Panc1 (cell line): Measurements from ENCODE around the gene KAZN. TPM values are rescaled to one million over a fixed set of nuclear protein-coding genes. Genes with fewer than 3 reads are reported as not detected.

ENCODE experiments used
- ATAC-seq: fragments of 200-7000 bp; cut with Tn5 transposase; 2 replicates; pipeline ENCODE4 v1.9.1; 2020; ENCODE audit warnings: mild to moderate bottlenecking, moderate library complexity
- BruUV-seq: library from RNA; stranded (reverse); fragments of 400-500 nt; replicated peaks from 2 replicates; lab custom pipeline; 2021; lab: Mats Ljungman, UMichigan
- CTCF ChIA-PET: fragments of 300-600 bp; sonication (Branson Sonifier 250); formaldehyde crosslinking; loops from one replicate; lab custom pipeline; 2022; ENCODE audit warnings: antibody characterized with exemption; lab: Charles Lee
- POLR2A ChIA-PET: fragments of 300-600 bp; sonication (Branson Sonifier 250); formaldehyde crosslinking; loops from one replicate; lab custom pipeline; 2022; ENCODE audit warnings: antibody characterized with exemption; lab: Charles Lee
- DNase-seq: peaks from one replicate; pipeline ENCODE4 v3.0.0-alpha.2; 2010; ENCODE audit warnings: low read depth, low spot score
- H3K27ac ChIP-seq: 2 replicates; pipeline ENCODE4 v1.5.1; 2011; ENCODE audit warnings: mild to moderate bottlenecking, low read length, inconsistent platforms
- H3K27me3 ChIP-seq: fragments of 200-500 bp; sonication (Bioruptor generic); 2 replicates; pipeline ENCODE4 v1.6.0; 2014; ENCODE audit warnings: low read length, inconsistent platforms; ENCODE audit not compliant: control insufficient read depth, insufficient read depth
- H3K36me3 ChIP-seq: fragments of 200-500 bp; sonication (Bioruptor generic); 2 replicates; pipeline ENCODE4 v1.5.1; 2014; ENCODE audit warnings: inconsistent platforms, mild to moderate bottlenecking, low read length, moderate library complexity; ENCODE audit not compliant: control insufficient read depth, insufficient read depth
- H3K4me1 ChIP-seq: 2 replicates; pipeline ENCODE4 v1.5.1; 2011; ENCODE audit warnings: inconsistent platforms, mild to moderate bottlenecking, low read length, moderate library complexity; ENCODE audit not compliant: control insufficient read depth, insufficient read depth
- H3K4me3 ChIP-seq, 2 experiments: 2 replicates each; pipeline ENCODE4 v1.5.1; 2011 to 2012; ENCODE audit warnings: low read depth in 2 of 2, low read length in 2 of 2, mild to moderate bottlenecking in 2 of 2, inconsistent platforms in 1 of 2, moderate library complexity in 1 of 2
- H3K9me3 ChIP-seq: fragments of 200-500 bp; sonication (Bioruptor generic); 2 replicates; pipeline ENCODE4 v1.5.1; 2014; ENCODE audit warnings: low read depth, mild to moderate bottlenecking, inconsistent platforms, low read length, moderate library complexity; ENCODE audit not compliant: control insufficient read depth, insufficient read depth
- POLR2AphosphoS5 ChIP-seq: IDR thresholded peaks from 2 replicates; pipeline ENCODE4 v1.6.1; 2012; ENCODE audit warnings: mild to moderate bottlenecking, low read depth, low read length, moderate library complexity
- SIN3A ChIP-seq: IDR thresholded peaks from 2 replicates; pipeline ENCODE4 v1.6.1; 2012; ENCODE audit warnings: low read depth, mild to moderate bottlenecking, low read length, moderate library complexity, borderline replicate concordance; ENCODE audit not compliant: insufficient read depth
- TCF7L2 ChIP-seq: IDR thresholded peaks from 2 replicates; pipeline ENCODE4 v1.6.1; 2011; ENCODE audit warnings: mild to moderate bottlenecking, low read depth, low read length, inconsistent platforms
- in situ Hi-C: cut with HindIII; loops from 2 replicates; pipeline ENCODE4 v1.10.0; 2016; ENCODE audit warnings: low sequenced_read_pairs, low pct_unique_long_range_greater_than_20kb
- intact Hi-C: fragments of 100-400 bp; cut with micrococcal nuclease; formaldehyde crosslinking; loops from one replicate; pipeline ENCODE4 v1.10.0; 2022; ENCODE audit not compliant: unreplicated experiment
- total RNA-seq: library from RNA; stranded (reverse); gene quantifications from one replicate; pipeline ENCODE4 v1.2.1, GENCODE V29; 2021; ENCODE audit not compliant: unreplicated experiment
- TF ChIP-seq, protein P1 (sequence below), 2 experiments: IDR thresholded peaks; 2 replicates each; pipeline ENCODE4 v1.6.1; 2011 to 2012; ENCODE audit warnings: low read depth in 2 of 2, control low read depth in 1 of 2, low read length in 1 of 2, mild to moderate bottlenecking in 1 of 2, moderate library complexity in 1 of 2; ENCODE audit not compliant: insufficient read depth in 1 of 2
- TF ChIP-seq, protein P2 (sequence below): fragments of 450-650 bp; IDR thresholded peaks from 2 replicates; pipeline ENCODE4 v1.5.1; 2017; ENCODE audit warnings: mild to moderate bottlenecking

The KAZN gene
- total RNA-seq, 1 experiment from 2014 or later = 6.6 TPM

DNA sequence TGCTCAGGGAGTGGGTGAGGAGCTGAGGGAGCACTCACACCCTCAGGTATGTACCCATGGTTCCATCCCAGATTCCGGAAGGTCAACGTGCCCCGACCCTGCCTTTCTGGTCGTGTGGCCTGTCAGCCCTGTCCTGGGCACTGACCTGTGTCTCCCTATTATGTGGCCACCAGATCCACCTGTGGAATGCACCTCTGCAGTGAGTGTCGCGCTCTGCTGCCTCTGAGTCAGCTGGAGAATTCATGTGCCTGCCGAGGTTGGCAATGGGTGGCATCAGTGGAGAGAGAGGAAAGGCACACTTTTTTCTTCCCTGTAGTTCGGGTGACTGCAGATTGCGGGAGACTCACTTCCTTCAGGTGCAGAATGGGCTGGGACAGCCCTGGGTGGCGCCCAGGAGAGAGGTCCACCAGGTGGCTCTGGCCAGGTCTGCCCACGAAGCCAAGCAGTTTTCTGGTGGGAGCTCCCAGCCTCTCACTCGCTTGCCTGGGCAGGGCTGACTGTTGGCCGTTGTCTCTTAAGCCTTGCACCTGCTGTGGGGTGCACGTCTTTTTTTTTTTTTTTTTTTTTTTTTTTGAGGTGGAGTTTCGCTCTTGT lies 378.9 kb downstream of the KAZN start:
- in situ Hi-C loops = no loop called here
- ChIA-PET POLR2A (interaction anchor here (0.6 to 0.7 kb wide), 2 partner anchors 11 to 56 kb away, joined by 3 to 7 read pairs; no protein-coding TSS in a partner anchor), CTCF (no interaction called here)
- Histone ChIP-seq H3K9me3 (peaks cover 5% of the 10 kb centered on the region; the same call in 1 of the 2 replicates), H3K27me3 (no peaks in the 10 kb centered on the region), H3K4me3 (no peak overlapping the region), H3K36me3 (no peaks in the 10 kb centered on the region), H3K4me1 (peaks cover 3% of the 10 kb centered on the region; the same call in 1 of the 2 replicates), H3K27ac (no peak overlapping the region)
- TF ChIP-seq, protein P1, sequence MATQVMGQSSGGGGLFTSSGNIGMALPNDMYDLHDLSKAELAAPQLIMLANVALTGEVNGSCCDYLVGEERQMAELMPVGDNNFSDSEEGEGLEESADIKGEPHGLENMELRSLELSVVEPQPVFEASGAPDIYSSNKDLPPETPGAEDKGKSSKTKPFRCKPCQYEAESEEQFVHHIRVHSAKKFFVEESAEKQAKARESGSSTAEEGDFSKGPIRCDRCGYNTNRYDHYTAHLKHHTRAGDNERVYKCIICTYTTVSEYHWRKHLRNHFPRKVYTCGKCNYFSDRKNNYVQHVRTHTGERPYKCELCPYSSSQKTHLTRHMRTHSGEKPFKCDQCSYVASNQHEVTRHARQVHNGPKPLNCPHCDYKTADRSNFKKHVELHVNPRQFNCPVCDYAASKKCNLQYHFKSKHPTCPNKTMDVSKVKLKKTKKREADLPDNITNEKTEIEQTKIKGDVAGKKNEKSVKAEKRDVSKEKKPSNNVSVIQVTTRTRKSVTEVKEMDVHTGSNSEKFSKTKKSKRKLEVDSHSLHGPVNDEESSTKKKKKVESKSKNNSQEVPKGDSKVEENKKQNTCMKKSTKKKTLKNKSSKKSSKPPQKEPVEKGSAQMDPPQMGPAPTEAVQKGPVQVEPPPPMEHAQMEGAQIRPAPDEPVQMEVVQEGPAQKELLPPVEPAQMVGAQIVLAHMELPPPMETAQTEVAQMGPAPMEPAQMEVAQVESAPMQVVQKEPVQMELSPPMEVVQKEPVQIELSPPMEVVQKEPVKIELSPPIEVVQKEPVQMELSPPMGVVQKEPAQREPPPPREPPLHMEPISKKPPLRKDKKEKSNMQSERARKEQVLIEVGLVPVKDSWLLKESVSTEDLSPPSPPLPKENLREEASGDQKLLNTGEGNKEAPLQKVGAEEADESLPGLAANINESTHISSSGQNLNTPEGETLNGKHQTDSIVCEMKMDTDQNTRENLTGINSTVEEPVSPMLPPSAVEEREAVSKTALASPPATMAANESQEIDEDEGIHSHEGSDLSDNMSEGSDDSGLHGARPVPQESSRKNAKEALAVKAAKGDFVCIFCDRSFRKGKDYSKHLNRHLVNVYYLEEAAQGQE (IDR thresholded peaks at IDR 0.05; ENCODE audit: insufficient read depth in 1 of 2, low read depth in 2 of 2, low read length in 1 of 2) = no peak
- TF ChIP-seq, protein P2, sequence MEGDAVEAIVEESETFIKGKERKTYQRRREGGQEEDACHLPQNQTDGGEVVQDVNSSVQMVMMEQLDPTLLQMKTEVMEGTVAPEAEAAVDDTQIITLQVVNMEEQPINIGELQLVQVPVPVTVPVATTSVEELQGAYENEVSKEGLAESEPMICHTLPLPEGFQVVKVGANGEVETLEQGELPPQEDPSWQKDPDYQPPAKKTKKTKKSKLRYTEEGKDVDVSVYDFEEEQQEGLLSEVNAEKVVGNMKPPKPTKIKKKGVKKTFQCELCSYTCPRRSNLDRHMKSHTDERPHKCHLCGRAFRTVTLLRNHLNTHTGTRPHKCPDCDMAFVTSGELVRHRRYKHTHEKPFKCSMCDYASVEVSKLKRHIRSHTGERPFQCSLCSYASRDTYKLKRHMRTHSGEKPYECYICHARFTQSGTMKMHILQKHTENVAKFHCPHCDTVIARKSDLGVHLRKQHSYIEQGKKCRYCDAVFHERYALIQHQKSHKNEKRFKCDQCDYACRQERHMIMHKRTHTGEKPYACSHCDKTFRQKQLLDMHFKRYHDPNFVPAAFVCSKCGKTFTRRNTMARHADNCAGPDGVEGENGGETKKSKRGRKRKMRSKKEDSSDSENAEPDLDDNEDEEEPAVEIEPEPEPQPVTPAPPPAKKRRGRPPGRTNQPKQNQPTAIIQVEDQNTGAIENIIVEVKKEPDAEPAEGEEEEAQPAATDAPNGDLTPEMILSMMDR = no peak
- TF ChIP-seq POLR2AphosphoS5 (no peak), SIN3A (no peak), TCF7L2 (no peak)
- ATAC-seq (peak; percentile 72), DNase-seq (no peak)
- BruUV-seq = no TSS peak
- intact Hi-C loops = no loop called here

DNA sequence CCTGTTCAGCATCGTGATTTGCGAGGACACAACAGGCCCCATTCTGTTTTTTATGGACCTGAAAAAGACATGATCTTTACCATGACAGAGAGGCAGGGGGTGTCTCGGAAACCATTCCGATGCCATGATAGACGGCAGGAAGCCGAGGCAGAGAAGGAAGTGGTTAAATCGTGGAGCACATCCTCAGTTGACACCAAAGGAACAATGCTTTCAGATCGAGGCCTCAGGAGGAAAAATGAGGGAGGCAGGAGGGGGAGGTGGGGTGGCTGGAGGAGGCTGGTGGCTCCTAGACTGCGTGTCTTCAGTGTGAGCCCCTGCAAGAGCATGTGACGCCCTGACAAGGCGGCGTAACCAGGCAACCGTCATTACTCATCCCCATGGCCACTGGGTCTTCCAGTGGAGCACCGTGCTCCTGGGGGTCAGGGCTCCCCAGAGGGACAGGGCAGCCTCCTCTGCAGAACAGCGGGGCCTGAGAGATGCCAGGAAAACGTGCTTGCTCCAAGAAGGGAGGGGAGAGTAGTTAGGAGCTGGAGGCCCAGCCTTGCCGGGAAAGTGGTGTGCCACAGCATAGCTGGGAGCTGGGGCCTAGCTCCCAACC lies 382.2 kb downstream of the KAZN start:
- H3K4me1 ChIP-seq = peaks cover 3% of the 10 kb centered on the region; the same call in 1 of the 2 replicates
- ChIA-PET POLR2A (no interaction called here), CTCF (interaction anchor here (0.5 kb wide), 1 partner anchor 423 kb away, joined by 4 read pairs; no protein-coding TSS in a partner anchor)
- DNase-seq = no peak
- in situ Hi-C loops (no loop called here), intact Hi-C loops (no loop called here)
- H3K27me3 ChIP-seq = no peaks in the 10 kb centered on the region
- ATAC-seq = no peak
- H3K9me3 ChIP-seq = no peaks in the 10 kb centered on the region
- H3K27ac ChIP-seq = no peak overlapping the region
- H3K36me3 ChIP-seq = no peaks in the 10 kb centered on the region
- TF ChIP-seq, protein P2 = no peak
- no peak for TF ChIP-seq POLR2AphosphoS5
- TF ChIP-seq, protein P1 (IDR thresholded peaks at IDR 0.05; ENCODE audit: insufficient read depth in 1 of 2, low read depth in 2 of 2, low read length in 1 of 2) = no peak
- TF ChIP-seq SIN3A = no peak
- no peak for TF ChIP-seq TCF7L2
- no peak overlapping the region for H3K4me3 ChIP-seq
- BruUV-seq = no TSS peak
